ENCODE measurements around the gene NAP1L5.
A peak's percentile ranks its signal among the peaks of the same experiment; 100 is the strongest.

NAP1L5 gene

GRCh38 chr4:88659055-88659889 is 38.4 kb downstream of the NAP1L5 start:
- DNase-seq = peak; percentile 52

GRCh38 chr4:88655226-88655625 is 42.4 kb downstream of the NAP1L5 start:
- no peak for DNase-seq

- no peak for DNase-seq
These were observed 44.2 kb downstream of the NAP1L5 start for GRCh38 chr4:88653371-88653946.

- DNase-seq = no peak
These were observed 47.9 kb downstream of the NAP1L5 start for GRCh38 chr4:88649716-88650115.

GRCh38 chr4:88646528-88647280 is 50.9 kb downstream of the NAP1L5 start:
- DNase-seq = no peak

GRCh38 chr4:88645994-88646393 is 51.6 kb downstream of the NAP1L5 start:
- no peak for DNase-seq
